GM19328 (cell line): ENCODE results near the gene MGA.

Source experiments
- ATAC-seq: cut with Tn5 transposase; IDR thresholded peaks from one replicate; pipeline ENCODE4 v1.9.1; 2021; ENCODE audit warnings: mild to moderate bottlenecking, moderate library complexity; ENCODE audit not compliant: unreplicated experiment

Gene MGA

DNA sequence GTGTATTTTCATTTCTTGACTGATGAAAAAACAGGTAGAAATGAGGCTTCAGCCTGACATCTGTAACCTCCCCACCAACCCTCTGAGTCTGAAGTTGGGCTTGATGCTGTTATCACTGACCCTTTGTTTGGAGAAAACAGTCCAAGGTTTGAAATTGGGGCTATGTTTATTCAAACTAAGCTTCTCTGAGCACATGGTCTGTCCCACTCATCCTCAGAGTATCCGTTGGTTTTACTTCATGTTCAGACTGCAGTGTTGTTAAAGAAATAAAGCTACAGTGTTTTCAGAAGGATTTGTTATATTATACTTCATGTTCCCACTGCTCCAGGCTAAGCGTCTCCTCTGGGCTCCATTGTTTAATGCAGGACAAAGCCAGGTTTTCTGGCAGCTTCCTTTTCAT is 120.1 kb downstream of the MGA start:
- no peak for ATAC-seq

DNA sequence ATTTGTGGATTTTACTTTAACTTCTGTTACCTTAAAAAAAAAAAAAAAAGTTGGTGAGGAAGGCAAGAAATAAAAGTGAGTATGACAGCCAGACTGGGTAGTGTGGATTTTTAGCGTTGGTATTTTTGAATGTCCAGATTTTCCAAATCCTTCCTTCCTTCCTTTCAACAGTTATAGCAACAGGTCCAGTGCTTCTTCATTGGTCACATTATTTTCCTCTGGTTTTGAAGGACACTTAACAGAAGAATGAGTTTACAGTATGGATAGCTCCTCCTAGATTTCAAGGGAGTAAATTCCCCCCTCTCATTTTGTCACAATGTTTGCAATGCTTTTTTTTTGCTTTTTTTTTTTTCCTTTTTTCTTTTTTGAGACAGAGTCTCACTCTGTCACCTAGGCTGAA is 120.5 kb downstream of the MGA start:
- no peak for ATAC-seq

DNA sequence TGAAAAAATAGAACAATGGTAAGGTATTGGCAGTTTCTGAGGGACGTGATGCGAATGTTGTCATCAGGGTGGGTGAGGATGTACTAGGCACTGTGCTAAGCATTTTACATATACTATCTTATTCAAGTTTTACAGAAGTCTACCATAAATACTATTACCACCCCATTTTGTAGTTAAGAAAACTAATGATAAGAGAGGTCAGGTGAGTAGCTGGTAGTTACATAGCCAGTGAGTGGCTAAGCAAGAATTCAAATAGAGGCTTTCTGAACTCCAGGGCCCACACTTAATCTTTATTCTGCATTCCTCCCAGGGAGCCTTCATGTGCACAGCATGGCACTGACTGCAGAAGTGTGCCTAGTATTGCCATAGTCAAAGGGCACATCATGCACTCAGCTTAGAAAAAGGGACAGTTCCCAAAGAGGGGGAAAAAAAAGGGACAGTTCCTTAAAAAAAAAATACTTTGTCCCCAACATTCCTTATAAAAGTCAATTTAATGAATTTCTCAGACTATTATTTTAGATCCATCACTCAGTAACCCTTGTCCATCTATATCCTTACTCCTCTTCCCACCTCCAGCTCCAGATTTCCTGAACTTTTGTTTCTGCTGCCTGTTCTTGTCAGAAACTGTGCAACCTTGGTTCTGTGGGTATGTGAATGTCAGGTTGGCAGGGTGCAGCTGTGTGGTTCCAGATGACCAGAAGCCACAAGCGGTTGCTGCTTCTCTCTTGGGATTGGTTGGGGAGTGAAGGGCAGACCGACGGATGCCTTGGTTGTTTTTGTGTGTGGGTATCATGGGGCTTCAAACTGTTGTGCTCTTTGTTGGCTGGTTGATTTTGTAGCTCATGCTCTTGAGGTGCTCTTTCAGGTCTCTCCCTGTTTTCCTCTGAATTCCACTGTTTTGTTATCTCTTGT is 122.4 kb downstream of the MGA start:
- ATAC-seq = no peak

DNA sequence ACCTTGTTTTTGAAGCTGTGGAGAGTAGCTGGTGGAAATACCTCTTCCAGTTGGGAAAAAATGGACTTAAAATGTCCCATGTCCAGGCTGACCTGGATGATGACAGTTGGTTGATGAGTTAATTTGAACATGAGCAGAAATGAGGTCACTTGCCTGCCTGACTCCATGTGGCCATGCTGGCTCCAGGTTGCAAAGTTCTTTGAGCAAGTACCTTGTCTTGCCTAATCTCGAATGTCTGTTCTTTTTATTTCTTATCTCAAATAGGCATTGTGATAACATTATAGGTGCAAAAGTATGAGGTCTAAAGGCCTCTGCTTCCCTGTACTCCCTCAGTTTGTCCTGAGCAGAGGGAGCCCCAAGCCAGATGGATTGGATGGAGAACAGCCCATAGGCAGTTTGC is 123.1 kb downstream of the MGA start:
- no peak for ATAC-seq

DNA sequence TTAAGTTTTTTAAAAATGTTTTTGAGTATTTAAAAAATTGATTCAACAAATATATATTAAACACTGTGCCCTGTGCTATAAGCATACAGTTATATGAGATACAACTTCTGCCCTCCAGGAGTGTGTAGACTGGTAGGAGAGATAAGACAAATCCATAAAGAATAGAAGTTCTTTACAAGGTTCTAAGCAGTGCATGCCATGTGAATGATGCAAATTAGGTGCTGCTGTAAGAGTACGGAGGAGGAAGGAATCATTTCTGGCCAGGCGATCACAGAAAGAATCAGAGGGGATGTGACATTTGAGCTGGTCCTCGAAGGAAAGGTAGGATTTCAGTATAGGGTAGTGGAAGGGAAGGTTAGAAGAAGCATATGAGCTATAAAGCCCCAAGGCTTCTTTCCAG is 128.1 kb downstream of the MGA start:
- ATAC-seq = no peak

DNA sequence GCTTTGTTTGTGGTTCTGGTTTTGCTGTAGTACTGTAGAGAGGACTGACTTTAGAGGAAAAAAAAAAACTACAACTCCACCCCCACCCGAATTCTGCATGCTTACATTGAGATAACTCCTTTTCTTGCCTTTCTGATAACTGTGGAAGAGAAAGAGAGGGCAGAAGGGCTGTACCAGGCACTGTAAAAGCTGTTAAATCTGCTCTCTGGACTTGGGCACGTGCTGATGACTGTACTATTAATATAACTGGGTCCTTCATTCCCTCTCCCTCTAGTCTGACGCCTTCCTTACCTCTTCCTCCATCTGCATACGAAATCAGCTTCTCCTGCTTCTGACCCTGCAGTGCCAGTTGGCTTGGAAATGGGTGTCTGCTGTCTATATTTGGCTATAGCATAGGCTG is 129.0 kb downstream of the MGA start:
- ATAC-seq = no peak

DNA sequence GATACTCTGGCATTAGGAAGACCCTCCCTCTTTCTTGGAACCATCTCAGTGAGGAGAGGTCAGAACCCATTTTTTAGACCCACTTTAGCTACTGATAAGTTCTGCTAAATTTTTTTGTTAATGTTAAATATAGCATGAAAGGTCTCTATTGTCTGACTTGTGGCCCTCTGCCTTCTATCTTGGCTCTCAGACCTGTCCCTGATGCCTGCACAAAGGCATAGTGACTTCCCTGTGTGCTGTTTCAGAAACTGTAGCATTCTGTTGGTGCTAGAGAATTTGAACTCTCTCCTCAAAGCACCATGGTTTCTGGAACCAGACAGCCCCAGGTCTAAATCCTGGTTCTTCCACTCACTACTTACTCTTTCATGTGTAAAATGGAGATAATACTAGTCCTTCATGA is 129.5 kb downstream of the MGA start:
- no peak for ATAC-seq

DNA sequence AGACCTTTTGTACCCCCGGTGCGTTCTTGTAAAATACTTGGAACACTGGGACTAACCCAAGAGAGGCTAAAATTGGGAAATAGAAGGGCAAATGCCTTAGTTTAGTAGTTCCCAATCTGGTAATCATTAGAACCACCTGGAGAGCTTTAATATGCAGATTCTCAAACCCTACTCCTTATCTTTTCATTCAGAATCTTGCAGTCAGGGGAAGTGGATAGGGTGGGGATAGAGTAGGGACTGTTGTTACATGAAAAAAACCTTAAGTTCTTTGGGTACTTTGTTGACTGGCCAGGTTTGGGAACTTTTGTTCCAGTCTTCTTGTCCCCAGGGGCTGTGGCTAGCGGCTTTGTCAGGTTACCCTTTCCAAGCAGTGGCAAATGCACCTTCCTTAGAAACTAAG is 130.0 kb downstream of the MGA start:
- no peak for ATAC-seq

DNA sequence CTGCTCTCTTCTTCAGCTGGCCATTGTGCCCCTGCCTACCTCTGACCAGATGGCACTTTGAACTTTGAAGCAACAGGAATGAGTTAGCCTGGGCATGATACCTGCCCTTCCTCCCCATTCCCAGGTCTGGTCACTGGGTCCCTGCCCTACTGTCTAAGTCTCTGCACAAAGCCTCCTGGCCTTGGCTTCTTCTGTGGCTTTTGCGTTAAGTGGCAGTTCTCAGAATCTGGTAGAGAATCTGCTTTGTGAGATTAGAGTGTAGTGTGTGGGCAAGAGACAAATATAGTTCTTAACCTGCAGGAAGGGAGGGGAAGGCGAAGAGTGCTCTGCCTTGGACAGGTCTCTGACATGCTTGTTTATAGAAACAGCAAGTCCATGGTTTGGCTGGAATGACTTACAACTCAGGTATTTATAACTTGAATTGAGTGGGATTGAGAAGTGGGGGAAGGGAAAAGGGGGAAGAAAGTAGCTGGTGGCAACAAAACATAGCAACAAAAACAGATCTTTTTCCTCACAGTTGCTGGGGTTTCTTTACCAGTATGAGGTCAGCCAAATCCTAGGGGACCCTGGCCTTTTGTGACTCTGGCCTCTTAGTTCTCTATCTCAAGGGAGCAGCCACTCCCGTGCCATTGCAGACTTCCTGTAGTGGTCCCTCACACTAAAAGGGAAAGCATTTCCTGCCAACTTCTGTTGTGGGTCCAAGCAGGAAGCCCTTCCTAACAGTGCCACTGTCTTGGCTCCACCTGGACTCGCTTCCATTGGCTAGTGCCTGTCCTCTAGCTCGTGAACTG is 130.7 kb downstream of the MGA start:
- no peak for ATAC-seq

DNA sequence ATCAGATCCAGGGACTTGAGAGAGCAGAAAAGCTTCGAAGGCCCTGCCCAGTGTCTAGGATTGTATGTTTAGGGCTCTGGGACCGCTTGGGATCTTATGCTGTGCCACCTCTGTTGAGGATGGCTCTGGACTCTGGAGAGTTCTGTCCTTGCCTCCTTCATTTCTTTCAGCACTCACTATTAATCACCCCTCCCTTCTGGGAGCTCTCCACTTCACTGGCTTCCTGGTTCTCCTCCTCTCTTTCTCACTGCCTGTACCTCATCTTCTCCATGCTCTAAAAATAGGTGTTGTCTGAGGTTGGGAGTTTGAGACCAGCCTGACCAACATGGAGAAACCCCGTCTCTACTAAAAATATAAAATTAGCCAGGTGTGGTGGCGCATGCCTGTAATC is 131.3 kb downstream of the MGA start:
- ATAC-seq = no peak

DNA sequence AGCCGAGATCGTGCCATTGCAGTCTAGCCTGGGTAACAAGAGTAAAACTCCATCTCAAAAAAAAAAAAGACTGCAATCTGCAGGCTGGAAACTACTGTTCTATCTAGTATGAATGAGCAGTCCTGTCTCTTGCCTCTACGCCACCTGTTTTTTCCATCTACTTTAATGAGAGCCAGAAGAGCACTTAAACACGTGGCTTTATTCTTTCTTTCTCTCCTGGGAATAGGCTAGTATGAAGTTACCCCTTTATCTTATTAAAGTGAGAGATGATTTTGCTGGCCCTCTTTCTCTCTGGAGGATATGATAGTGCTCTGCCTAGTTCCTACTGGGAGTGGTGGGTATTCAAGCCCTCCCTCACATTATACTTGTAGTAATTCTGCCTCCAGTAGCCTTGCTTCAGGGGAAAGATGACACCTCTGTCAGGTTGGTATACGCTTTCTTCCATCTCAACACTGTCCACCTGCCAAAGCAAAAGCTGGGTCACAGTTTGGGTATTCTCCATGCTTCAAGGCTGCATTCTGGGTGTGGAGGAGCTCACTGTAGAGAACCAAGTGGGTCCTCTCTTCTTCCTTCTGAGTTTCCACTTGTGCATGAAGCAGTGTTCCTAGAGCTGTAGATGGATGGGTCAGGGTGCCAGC is 131.9 kb downstream of the MGA start:
- ATAC-seq = no peak

DNA sequence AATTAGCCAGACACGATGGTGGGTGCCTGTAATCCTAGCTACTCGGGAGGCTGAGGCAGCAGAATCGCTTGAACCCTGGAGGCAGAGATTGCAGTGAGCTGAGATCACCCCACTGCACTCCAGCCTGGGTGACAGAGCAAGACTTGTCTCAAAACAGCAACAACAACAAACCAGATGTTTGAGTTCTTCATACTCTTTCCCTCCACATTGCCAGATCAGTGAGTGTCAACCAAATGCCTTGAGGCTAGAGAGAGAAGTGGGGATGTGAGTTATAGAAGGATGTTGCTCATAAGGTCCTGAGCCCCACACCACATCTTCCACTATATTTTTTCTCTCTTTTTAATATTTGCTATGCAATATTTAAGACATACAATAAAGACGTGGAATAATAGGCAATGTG is 133.9 kb downstream of the MGA start:
- no peak for ATAC-seq

DNA sequence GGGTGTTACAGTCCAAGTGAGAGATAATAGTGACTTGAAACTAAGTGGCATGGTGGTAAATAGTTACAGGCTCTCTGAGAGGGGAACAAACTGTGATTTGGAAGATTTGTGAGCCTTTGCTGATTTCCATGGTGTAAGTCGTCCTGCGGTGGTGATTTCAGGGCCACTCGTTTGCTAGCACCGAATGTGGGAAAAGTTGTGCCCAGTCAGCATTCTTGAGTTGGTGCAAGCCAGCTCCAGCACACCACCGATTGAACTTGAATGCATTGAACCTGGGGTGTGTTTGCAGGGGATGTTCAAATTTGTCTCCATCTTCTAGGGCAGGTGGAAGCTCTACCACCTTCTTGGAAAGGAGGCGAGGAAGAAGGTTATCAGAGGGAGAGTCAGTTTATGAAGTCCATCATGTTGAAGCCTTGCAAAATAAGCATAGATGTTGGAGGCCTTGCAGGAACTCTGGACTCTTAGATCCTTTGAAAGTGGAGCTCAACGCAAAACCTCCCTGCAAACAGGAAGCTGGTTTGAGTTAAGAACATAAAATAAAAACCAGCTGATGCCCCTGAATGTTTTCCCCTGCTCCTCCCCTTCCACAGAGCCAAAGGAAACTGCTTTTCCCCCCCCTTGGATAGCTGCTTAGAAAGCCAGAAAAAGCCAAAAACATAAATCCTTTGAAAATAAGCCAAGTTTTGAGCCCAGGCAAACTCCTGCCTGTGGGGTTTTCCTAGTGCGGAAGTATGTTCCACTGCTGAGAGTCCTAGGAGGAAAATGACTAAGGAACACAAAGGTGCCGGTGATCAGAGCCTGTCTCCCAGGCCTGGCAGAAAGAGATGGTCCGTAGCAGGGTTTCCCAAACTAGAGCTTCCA is 136.0 kb downstream of the MGA start:
- no peak for ATAC-seq

DNA sequence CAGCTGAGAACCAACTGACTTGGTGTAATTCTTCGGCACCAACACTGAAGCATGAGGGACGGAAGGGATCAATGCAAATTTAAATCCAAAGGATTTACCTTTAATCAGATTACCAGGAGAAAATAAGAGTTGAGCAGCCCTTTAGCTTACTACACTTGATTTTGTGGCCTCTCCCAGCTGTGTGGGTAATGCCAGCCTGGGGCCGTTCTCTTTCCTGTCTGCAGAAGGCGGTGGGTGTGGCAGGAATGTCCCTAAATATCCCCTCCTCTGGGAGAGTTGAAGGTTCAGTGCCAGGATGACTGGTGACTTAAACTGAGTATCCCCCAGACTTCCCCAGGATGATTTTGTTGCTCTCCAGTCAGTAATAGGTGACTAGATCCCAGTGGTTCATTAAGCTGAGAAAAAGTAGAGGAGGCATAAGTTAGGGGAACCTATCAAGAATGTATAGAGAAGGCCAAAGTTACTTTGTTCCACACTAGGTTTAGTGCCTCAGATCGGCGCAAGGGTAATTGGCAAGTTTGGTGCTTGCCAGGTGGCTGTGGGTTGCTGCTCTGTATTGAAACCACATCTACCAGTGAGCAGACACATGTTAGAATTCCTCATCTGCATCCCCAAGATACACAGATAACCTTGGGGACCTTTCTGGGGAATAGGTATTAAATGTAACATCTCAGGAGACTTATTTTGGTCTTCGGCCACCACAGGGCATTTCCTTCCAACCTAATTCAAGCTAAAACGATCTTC is 137.2 kb downstream of the MGA start:
- no peak for ATAC-seq

DNA sequence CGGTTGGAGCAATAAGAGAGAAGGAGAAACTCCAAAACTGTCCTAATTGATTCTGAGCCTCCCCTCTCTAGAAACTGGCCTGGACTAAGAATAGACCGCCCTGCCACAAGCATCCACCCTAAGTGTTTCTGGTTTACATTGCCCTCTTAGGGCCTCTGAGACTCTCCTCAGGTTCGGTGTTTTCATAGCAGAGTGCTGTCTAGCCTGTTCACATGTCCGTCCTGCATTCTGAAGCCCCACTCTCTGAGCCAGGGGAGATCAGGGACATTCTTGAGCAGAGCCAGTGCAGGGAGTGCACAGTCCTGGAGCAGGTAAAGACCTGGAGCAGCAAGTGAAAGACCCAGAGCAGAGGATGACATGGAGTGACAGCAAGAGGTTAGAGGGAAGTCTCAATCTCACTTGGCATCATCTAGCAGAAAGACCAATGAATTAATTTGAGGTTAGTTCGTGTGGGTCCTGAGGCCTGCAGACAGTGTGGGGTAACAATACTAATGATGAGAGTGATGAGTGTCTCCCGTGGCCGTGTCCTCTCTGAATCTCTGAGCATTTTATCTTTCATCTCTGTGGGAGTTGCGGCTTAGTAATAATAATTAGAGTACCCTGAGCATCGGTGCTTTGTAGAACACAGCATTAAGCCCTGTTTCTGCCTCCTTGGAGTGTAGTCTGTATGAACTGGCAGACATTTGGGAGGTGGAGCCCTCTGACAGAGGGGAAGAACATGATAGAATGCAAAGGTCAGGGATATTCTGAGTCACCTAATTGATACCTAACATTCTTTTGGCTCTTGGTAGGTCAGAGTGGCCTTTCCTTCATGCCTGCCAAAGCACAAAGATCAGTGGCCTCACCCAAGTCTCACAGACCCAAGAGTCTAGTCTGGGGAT is 138.6 kb downstream of the MGA start:
- no peak for ATAC-seq

DNA sequence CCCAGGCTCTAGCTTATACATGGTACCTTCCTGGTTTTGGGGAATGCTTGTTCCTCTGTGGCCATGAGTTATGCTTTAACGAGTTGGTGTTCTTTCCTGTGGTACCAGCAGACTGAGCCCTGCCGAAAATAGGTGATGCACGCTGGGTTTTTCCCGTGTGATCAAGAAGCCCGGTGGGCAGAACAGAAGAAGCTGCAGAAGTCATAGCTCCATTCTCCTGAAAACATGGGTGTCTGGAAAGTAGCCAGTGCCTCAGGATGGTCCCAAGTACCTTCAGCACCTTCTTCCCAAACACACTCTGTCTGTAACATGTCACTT is 139.2 kb downstream of the MGA start:
- no peak for ATAC-seq

DNA sequence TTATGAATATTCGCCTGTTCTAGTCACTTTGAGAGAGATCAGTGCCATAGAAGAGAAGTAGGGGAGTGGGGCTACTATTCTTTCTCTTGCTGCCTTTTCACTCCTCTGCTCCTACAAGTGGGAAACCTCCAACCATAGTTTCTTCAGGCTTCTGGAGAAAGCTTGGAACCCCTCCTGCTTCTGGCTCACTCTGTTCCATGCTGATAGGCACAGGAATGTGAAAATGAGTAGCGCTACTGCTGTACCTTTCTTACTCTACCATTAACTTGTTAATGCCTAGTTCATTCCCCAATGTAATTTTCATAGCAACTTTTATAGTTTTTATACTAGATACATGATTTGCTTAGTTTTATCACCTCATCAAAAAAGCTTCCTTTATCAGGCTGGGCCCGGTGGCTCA is 141.0 kb downstream of the MGA start:
- ATAC-seq = no peak

DNA sequence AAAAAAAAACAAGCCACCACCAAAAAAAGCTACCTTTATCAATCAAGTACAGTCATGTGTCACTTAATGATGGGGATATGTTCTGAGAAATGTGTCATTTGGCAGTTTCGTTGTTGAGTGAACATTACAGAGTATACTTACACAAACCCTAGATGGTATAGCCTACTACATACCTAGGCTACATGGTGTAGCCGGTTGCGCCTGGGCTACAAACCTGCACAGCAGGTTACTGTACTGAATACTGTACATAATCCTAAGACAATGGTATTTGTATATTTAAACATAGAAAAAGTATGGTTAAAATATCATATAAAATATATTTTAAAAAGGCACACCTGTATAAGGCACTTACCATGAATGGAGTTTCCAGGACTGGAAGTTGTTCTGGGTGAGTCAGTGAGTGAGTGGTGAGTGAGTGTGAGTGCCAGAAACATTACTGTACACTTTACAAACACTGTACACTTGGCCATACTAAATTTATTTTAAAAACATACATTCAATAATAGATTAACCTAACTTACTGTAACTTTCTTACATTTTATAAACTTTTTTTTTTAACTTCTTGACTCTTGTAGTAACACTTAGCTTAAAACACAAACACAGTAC is 141.7 kb downstream of the MGA start:
- no peak for ATAC-seq

DNA sequence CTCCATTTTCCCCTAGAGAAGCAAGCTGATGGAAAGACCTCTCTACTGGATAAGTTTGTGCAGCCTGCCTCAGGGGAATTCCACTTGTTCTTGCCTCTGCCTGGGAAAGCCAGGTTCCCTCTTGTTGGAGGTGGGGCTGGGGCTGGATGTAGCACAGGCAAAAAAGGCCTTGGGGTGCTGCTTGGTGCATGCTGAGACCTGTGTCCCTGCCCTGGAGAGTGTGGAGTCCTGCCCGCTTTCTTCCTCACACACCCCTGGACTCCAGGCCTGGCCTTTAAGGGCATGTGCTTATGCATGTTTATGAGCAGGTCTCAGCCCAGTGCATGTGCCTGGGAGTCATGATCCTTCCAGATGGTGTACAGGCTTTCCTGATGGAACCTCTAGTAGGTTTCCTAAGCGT is 144.2 kb downstream of the MGA start:
- no peak for ATAC-seq
